ENCODE measurements around the gene PAGR1.
"Not testable (repeated sequence)": the region's sequence is repeated elsewhere in the genome, so short reads cannot be mapped to it uniquely, and the experiment has no call there.

The PAGR1 gene

DNA sequence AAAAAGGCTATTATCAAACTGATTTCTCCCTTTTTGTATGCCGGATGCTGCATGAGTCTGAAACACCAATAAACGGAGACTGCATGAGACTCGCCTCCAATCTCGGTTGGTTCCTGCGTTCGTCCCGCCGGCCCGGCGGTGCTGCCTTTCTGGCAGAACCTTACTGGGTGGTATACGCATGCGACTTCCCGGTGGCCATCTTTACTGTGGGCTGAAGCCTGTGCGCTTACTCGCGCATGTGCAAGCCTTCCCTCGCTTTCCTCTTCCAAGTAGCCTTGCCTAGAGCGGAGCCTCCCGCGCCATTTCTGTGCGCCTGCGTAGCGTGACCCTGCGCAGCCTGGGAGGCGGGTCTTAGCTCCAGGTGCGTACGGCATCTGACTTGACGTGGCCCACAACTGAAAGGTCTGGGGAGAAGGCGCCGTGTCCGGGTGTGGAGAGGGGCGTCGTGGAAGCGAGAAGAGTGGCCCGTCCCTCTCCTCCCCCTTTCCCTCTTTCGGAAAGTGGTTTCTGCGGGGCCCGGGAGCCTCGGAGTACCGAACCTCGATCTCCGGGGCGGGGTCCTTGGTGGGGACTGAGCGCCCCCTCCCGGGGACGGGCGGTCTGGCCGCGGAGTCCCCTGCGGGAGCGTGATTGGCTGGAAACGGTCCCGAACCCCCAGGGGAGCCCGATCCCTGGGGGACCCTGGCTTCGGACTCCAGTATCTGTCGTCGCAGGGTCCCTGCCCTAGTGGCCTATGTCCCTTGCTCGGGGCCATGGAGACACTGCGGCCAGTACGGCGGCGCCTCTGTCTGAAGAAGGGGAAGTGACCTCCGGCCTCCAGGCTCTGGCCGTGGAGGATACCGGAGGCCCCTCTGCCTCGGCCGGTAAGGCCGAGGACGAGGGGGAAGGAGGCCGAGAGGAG lies at the start of gene PAGR1:
Gene PAGR1 (plus strand): TSS at position 360 of the 901 bp plus-strand sequence. CDS start 374 bp downstream, at position 734.
- intact Hi-C loops (cut with micrococcal nuclease) = loop anchor here (1.0 to 10.0 kb wide), 4 partner anchors 11 to 171 kb away; partner anchors contain the start of genes KIF22 and TAOK2
- peaks cover 76% of the 10 kb centered on the region for H3K4me1 Mint-ChIP-seq (ENCODE audit: low read depth)
- peaks cover 51% of the 10 kb centered on the region for H3K36me3 Mint-ChIP-seq (ENCODE audit: low read depth)
- H3K4me3 Mint-ChIP-seq = peak within 1 kb of the TSS; percentile 96
- no peaks in the 10 kb centered on the region for H3K9me3 Mint-ChIP-seq
- peak within 1 kb of the TSS; percentile 98 for H3K27ac Mint-ChIP-seq
- peaks cover 36% of the 10 kb centered on the region for H3K27me3 Mint-ChIP-seq

DNA sequence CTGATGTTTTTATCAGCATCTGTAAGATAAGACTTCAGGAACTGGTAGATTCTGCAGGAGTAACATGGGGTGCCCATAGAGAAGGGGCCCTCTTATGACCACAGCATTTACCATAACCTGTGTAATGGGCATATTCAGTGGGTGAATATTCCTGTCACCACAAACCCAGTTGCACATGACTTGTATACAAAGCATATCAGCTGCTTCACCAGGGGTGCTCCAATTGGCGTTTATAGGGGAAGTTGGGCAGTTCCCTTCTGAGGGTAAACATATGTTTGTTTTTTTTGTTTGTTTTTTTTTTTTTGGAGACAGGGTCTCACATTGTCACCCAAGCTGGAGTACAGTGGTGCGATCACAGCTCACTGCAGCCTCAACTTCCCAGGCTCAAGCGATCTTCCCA lies 49.4 kb upstream of the PAGR1 start:
- Mint-ChIP-seq H3K36me3 (ENCODE audit: low read depth) (no peaks in the 10 kb centered on the region), H3K27ac (no peak overlapping the region), H3K4me1 (ENCODE audit: low read depth) (peaks cover 19% of the 10 kb centered on the region), H3K9me3 (no peaks in the 10 kb centered on the region), H3K4me3 (no peak overlapping the region), H3K27me3 (peaks cover 2% of the 10 kb centered on the region)
- intact Hi-C loops (cut with micrococcal nuclease) = no loop called here

DNA sequence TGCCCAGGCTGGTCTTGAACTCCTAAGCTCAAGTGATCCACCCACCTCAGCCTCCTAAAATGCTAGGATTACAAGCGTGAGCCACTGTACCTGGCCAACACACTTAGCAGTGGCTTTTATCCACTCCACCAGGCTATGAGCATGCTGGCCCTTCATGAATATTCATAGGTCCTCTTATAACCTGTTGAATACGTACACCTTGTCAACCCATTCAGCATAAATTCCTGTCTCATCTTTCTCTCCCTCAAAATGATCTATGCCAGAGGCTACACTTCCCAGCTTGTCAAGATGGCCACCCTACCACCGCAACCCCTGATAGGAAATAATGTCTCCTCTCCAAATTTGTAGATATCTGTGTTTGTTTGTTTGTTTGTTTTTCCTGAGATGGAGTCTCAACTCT lies 48.9 kb upstream of the PAGR1 start:
- no peaks in the 10 kb centered on the region for H3K9me3 Mint-ChIP-seq
- intact Hi-C loops (cut with micrococcal nuclease) = no loop called here

DNA sequence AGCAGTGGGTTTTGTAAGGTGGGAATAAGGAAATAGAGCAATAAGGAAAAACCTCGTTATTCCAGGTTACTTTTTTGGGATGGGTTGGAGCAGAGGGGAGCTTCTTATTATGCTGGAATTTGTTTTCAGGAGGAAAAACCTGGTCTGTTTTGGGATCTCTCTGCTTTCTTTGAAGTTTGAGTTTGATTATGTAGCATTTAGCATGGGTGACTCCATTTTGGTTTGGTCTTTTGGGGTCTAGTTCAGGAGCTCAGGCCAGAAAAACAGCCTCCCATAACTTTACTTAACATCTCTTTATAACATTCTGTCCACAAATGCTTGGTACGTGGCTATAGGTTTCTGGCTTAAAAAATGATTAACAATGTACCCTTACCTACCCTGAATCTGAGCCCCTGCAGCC lies 46.4 kb upstream of the PAGR1 start:
- Mint-ChIP-seq H3K4me3 (no peak overlapping the region), H3K36me3 (ENCODE audit: low read depth) (no peaks in the 10 kb centered on the region), H3K4me1 (ENCODE audit: low read depth) (peaks cover 25% of the 10 kb centered on the region), H3K27me3 (no peaks in the 10 kb centered on the region), H3K27ac (no peak overlapping the region), H3K9me3 (no peaks in the 10 kb centered on the region)
- intact Hi-C loops (cut with micrococcal nuclease) = no loop called here

More for the DNA sequence above, 48.9 kb upstream of the PAGR1 start:
- Mint-ChIP-seq H3K4me3 (no peak overlapping the region), H3K27ac (no peak overlapping the region), H3K4me1 (ENCODE audit: low read depth) (peaks cover 21% of the 10 kb centered on the region), H3K27me3 (peaks cover 2% of the 10 kb centered on the region), H3K36me3 (ENCODE audit: low read depth) (no peaks in the 10 kb centered on the region)

DNA sequence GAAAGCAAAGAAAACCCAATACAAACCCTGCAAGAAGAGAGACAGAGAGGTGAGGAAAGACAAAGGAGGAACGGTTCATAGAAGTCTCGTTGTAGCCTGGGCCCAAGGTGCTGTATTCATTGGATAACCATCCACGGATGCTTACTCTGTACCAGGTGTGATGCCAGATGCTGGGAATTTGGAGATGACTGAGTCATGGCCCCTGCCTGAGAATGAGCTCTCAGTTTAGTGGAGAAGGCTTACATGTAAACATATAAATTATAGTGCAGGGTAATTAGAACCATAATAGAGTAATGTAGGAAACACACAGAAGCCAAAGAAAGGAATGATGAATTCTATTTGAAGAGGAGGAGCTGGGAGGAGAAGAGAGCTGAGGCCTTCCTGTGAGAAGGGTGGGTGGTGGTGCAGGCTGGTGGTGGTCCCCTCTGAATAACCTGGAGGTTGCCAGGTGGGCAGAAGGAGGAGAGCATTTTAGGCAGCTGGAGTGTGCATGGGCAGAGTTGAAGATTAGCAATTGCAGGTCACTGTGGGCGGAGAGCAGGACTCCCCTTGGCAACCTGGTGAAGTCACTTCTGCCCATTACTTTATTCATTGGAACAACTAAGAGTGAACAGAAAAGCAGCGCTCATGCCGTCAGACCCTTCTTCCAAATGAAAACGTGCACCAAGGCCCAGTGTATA lies 45.6 kb upstream of the PAGR1 start:
- H3K4me3 Mint-ChIP-seq = no peak overlapping the region
- peaks cover 25% of the 10 kb centered on the region for H3K4me1 Mint-ChIP-seq (ENCODE audit: low read depth)
- no peaks in the 10 kb centered on the region for H3K27me3 Mint-ChIP-seq
- H3K9me3 Mint-ChIP-seq = no peaks in the 10 kb centered on the region
- H3K36me3 Mint-ChIP-seq (ENCODE audit: low read depth) = no peaks in the 10 kb centered on the region
- H3K27ac Mint-ChIP-seq = no peak overlapping the region
- intact Hi-C loops (cut with micrococcal nuclease) = no loop called here

DNA sequence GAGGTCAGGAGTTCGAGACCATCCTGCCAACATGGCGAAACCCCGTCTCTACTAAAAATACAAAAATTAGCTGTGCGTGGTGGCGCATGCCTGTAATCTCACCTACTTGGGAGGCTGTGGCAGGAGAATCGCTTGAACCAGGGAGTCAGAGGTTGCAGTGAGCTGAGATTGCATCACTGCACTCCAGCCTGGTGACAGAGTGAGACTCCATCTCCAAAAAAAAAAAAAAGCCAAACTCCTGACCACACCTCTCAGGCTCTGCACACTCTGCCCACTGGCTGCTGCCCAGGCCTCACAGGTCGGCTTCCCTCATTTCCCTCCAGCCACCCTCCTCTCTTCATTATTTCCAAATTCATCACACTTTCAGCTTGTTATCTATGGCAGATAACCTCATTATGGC lies 43.6 kb upstream of the PAGR1 start:
- H3K36me3 Mint-ChIP-seq (ENCODE audit: low read depth); H3K27ac Mint-ChIP-seq; H3K9me3 Mint-ChIP-seq; intact Hi-C loops (cut with micrococcal nuclease); H3K27me3 Mint-ChIP-seq; H3K4me3 Mint-ChIP-seq: not testable (repeated sequence)
- H3K4me1 Mint-ChIP-seq (ENCODE audit: low read depth) = peaks cover 25% of the 10 kb centered on the region

DNA sequence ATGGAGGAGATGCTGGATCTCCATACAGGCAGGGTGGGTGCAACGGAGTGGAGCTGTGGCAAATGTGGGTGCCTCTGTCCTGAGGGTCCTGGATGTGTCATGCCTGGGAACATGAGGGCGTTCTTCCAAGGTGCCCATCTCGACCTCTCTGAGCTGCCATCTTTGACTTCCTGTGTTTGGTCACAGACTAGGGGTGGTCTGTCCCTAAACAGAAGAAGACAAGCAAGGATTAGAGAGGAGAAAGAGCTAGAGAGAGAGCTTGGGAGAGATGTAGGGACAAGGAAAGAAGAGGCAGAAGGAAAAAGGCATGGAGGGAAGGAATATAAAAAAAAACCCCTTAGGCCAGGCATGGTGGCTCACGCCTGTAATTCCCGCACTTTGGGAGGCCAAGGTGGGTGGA lies 41.2 kb upstream of the PAGR1 start:
- intact Hi-C loops (cut with micrococcal nuclease) = no loop called here
- Mint-ChIP-seq H3K9me3 (no peaks in the 10 kb centered on the region), H3K36me3 (ENCODE audit: low read depth) (no peaks in the 10 kb centered on the region), H3K27me3 (peaks cover 10% of the 10 kb centered on the region), H3K27ac (no peak overlapping the region), H3K4me3 (no peak overlapping the region), H3K4me1 (ENCODE audit: low read depth) (peaks cover 25% of the 10 kb centered on the region)

DNA sequence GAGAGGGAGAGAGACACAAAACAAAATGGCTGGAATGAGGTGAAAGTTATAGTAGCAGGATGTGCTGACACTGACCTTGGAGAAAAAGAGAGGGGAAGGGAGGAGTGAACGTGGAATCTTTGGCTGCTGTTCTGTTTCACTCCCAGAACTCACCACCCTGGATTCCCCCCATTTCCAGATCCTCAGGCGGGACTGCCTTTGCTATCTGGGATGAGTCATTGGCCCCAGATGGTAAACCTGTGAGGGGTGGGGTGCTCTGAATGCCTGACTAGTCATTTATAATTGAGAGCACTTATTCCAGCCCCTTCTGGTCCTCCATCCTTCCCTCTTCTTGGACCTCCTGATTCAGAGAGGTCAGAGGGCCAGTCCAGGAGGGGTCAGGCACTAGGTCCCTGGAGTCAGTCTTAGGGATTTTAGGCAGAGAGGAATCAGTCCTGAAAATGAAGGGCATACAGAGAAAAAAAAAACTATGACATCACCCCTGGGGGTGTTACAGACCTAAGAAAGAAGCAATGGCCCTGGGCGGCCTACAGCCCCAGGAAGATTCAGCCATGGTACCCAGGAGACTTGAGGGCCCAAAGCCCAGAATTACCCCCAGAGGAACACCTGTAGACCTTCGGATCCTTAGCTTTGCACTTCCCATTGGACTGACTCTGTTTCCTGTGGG lies 40.1 kb upstream of the PAGR1 start:
- Mint-ChIP-seq H3K4me1 (ENCODE audit: low read depth) (peaks cover 22% of the 10 kb centered on the region), H3K27ac (no peak overlapping the region), H3K4me3 (no peak overlapping the region), H3K27me3 (peaks cover 10% of the 10 kb centered on the region), H3K36me3 (ENCODE audit: low read depth) (no peaks in the 10 kb centered on the region), H3K9me3 (no peaks in the 10 kb centered on the region)
- intact Hi-C loops (cut with micrococcal nuclease) = no loop called here

DNA sequence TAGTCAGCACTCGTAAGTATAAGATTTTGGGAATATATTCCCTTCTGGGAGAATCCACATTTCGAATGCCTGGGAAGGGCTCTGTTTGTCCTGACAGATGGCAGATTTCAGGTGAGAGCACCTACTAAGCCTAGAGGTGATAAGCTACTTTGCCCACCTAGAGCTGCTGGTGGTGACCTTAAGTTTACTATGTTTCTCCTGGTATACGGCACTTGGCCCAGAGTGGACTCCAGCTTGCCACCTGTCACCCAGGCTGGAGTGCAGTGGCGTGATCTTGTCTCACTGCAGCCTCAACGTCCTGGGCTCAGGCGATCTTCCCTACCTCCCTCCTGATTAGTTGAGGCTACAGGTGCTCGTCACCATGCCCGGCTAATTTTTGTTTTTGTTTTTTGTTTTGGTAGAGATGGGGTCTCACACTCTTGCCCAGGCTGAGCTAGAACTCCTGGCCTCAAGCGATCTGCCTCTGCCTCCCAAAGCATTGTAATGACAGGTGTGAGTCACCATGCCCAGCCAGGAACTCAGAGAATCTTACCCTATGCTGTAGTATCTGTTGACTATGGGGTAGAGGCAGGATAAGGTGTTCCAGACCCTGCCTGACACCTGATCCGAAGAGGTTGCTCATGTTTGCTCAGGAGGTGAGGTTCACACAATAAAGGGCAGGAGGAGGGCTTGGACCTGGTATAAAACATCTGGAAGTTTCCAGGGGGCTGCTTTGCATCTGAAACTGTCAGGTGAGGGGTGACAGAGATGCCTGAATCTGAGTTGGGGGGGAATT lies 38.2 kb upstream of the PAGR1 start, which contains the start of gene ZG16:
Gene ZG16 (plus strand): TSS at position 681 of the 775 bp plus-strand sequence. CDS start 1,011 bp downstream, outside the sequence.
- Mint-ChIP-seq H3K9me3 (no peaks in the 10 kb centered on the region), H3K27me3 (peaks cover 10% of the 10 kb centered on the region), H3K36me3 (ENCODE audit: low read depth) (no peaks in the 10 kb centered on the region), H3K4me3 (no peak within 1 kb of the TSS), H3K27ac (peak within 1 kb of the TSS; percentile 51), H3K4me1 (ENCODE audit: low read depth) (peaks cover 19% of the 10 kb centered on the region)
- intact Hi-C loops (cut with micrococcal nuclease) = no loop called here

DNA sequence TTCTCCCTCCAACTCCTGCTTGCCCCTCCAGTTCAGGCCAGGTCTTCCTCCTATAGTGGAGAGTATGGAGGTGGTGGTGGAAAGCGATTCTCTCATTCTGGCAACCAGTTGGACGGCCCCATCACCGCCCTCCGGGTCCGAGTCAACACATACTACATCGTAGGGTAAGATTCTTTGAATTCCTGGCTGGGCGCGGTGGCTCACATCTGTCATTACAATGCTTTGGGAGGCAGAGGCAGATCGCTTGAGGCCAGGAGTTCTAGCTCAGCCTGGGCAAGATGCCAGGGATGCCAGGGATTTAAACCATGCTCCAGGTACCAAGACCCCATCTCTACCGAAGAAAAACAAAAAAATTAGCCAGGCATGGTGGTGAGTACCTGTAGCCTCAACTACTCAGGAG lies 36.5 kb upstream of the PAGR1 start:
- Mint-ChIP-seq H3K4me3 (no peak overlapping the region), H3K36me3 (ENCODE audit: low read depth) (no peaks in the 10 kb centered on the region), H3K9me3 (no peaks in the 10 kb centered on the region), H3K27ac (peak overlapping the region; percentile 51), H3K27me3 (peaks cover 10% of the 10 kb centered on the region), H3K4me1 (ENCODE audit: low read depth) (peaks cover 12% of the 10 kb centered on the region)
- intact Hi-C loops (cut with micrococcal nuclease) = no loop called here

DNA sequence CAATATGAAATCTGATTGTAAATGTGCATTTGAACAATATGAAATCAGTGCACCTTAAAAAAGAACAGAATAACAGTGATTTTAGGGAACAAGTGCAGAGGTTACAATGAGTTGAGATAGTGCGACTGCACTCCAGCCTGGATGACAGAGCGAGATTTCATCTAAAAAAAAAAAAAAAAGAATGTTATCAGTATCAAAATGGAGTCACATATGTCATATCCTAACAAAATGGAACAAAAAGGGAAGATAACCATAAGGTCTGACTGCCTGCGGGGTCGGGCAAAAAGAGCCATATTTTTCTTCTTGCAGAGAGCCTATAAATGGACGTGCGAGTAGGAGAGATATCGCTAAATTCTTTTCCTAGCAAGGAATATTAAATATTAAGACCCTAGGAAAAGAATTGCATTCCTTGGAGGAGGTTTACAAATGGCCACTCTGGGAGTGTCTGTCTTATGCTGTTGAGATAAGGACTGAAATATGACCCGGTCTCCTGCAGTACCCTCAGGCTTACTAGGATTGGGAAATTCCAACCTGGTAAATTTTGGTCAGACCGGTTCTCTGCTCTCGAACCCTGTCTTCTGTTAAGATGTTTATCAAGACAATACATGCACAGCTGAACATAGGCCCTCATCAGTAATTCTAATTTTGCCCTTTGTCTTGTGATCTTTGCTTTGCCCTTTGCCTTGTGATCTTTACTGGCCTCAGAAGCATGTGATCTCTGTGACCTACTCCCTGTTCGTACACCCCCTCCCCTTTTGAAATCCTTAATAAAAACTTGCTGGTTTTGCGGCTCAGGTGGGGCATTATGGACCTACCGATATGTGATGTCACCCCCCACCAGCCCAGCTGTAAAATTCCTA lies 32.6 kb upstream of the PAGR1 start:
- not testable (repeated sequence) for H3K4me3 Mint-ChIP-seq; H3K36me3 Mint-ChIP-seq (ENCODE audit: low read depth); H3K9me3 Mint-ChIP-seq; H3K27ac Mint-ChIP-seq
- H3K27me3 Mint-ChIP-seq = peaks cover 12% of the 10 kb centered on the region
- peaks cover 21% of the 10 kb centered on the region for H3K4me1 Mint-ChIP-seq (ENCODE audit: low read depth)
- intact Hi-C loops (cut with micrococcal nuclease) = loop anchor here (5.0 kb wide), 1 partner anchor 36 kb away; the partner anchor contains the start of gene C16orf54

DNA sequence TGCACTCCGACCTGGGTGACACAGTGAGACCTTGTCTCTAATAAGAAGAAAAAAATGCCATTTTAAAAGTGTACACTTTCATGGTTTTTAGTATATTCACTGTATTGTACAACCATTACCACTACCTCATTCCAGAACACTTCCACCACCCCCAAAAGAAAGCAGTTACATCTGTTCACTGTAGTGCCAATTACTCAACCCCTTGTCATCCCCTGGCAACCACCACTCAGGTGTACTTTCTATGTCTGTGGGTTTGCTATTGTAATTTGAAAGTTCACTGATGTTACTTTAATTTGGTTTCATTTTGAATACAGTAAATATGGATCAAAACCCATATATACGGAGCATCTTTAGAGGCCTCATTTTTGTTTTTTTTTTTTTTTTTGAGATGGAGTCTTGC lies 31.8 kb upstream of the PAGR1 start:
- Mint-ChIP-seq H3K9me3 (no peaks in the 10 kb centered on the region), H3K36me3 (ENCODE audit: low read depth) (no peaks in the 10 kb centered on the region), H3K4me3 (no peak overlapping the region), H3K27ac (no peak overlapping the region), H3K27me3 (peaks cover 6% of the 10 kb centered on the region), H3K4me1 (ENCODE audit: low read depth) (peaks cover 26% of the 10 kb centered on the region)
- intact Hi-C loops (cut with micrococcal nuclease) = loop anchor here (5.0 kb wide), 1 partner anchor 37 kb away; the partner anchor contains the start of gene C16orf54
